ENCODE results near the gene EMC1. TPM values are rescaled to one million over a fixed set of nuclear protein-coding genes. Genes with fewer than 3 reads are reported as not detected.

Gene EMC1
- total RNA-seq, 1 experiment from 2014 or later: 60.0 TPM

DNA sequence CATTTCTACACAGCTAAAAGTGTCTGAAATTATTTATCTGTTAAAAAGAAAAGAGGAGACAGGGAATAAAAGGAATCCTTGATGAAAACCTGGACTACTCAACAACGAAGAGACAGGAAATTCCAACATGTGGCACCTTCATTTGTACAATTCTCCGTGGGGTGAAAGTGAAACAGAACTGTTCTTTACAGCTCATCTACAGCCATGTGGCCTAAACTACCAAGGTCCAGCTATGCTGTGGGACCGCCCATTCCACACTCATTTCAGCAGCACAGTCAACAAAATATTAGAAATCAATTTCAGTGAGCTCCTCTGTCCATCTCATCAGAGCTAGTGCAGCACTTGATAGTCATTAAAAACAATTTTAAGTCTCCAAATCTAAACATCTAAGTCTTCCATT is 85.3 kb downstream of the EMC1 start:
- no peak overlapping the region for H3K4ac ChIP-seq (ENCODE audit: low read depth, low read length)
- H3K9ac ChIP-seq (ENCODE audit: extremely low read depth, insufficient read length, low read length): no peak overlapping the region
- no peaks in the 10 kb centered on the region for H3K23me2 ChIP-seq (ENCODE audit: insufficient read length, low read depth, low read length, poor library complexity, severe bottlenecking)
- H3K79me2 ChIP-seq (ENCODE audit: insufficient read depth, low read length): no peaks in the 10 kb centered on the region
- no peak overlapping the region for H3T11ph ChIP-seq (ENCODE audit: low read length)
- H2BK5ac ChIP-seq (ENCODE audit: insufficient read length, low read length): no peak overlapping the region
- H4K91ac ChIP-seq (ENCODE audit: insufficient read length, low read depth, low read length): no peak overlapping the region
- no peaks in the 10 kb centered on the region for H3K79me1 ChIP-seq (ENCODE audit: insufficient read depth, low read depth, low read length, poor library complexity, severe bottlenecking)
- WGBS (ENCODE audit: extremely low coverage, insufficient read length, low lambda C conversion rate): no CpG with 5 or more reads among the region's 3 CpGs
- H3K27me3 ChIP-seq (ENCODE audit: insufficient read depth, low read length): no peaks in the 10 kb centered on the region
- H2AK5ac ChIP-seq (ENCODE audit: insufficient read length, low read length): no peak overlapping the region
- no peak overlapping the region for H3K18ac ChIP-seq (ENCODE audit: insufficient read length, low read depth, low read length)
- H3K27ac Mint-ChIP-seq: no peak overlapping the region
- no peaks in the 10 kb centered on the region for H3K9me3 ChIP-seq (ENCODE audit: control insufficient read depth, low read depth, low read length)
- H3K36me3 Mint-ChIP-seq (ENCODE audit: insufficient read depth in 1 of 3, low read depth in 3 of 3): peaks cover 63 to 99% (median 97%) of the 10 kb centered on the region in 3 experiments
- no peak overlapping the region for H3K23ac ChIP-seq (ENCODE audit: insufficient read length, low read depth, low read length)
- TF ChIP-seq CTCF (conservative IDR thresholded peaks at IDR 0.05): no peak
- no peak for DNase-seq
- H3K4me3 Mint-ChIP-seq: no peak overlapping the region
- no peak overlapping the region for H2BK15ac ChIP-seq (ENCODE audit: low read depth, low read length)
- no peak overlapping the region for H4K5ac ChIP-seq (ENCODE audit: insufficient read length, low read depth, low read length)
- no peak overlapping the region for H2BK12ac ChIP-seq (ENCODE audit: insufficient read length, low read depth, low read length)
- no peak overlapping the region for H2AFZ ChIP-seq (ENCODE audit: low read length)
- H4K8ac ChIP-seq (replicated peaks; ENCODE audit: insufficient read length, low read depth, low read length): no peak overlapping the region
- no peaks in the 10 kb centered on the region for H4K20me1 ChIP-seq (ENCODE audit: control insufficient read depth, insufficient read depth, insufficient read length)
- H3K27ac ChIP-seq (ENCODE audit: insufficient read length, low read depth, low read length): no peak overlapping the region
- H3K4me1 ChIP-seq (ENCODE audit: insufficient read depth, low read length): no peaks in the 10 kb centered on the region
- H3K14ac ChIP-seq (ENCODE audit: insufficient read depth, low read length): no peak overlapping the region
- no peaks in the 10 kb centered on the region for H3K27me3 Mint-ChIP-seq (ENCODE audit: low read depth)
- H3K56ac ChIP-seq (ENCODE audit: insufficient read length, low read depth, low read length): no peak overlapping the region
- H3K4me2 ChIP-seq (ENCODE audit: insufficient read depth, insufficient read length, low read length): no peak overlapping the region
- no peaks in the 10 kb centered on the region for H3K4me1 Mint-ChIP-seq
- no peak overlapping the region for H2BK120ac ChIP-seq (ENCODE audit: low read depth, low read length, poor library complexity, severe bottlenecking)
- no peak overlapping the region for H2BK20ac ChIP-seq (ENCODE audit: low read depth, low read length, poor library complexity, severe bottlenecking)
- H3K9me3 Mint-ChIP-seq: no peaks in the 10 kb centered on the region

Other genes with a start within 250 kb of the EMC1 start
- gene UBR4, start 41.3 kb downstream of the EMC1 start, total RNA-seq (2021): 118 and 131 TPM in 2 replicates
- gene MRTO4, start 281 bp upstream of the EMC1 start, total RNA-seq (2021): 78.3 and 79.1 TPM in 2 replicates
- 0.74 and 0.81 TPM in 2 replicates for gene AKR7A3, start 37.2 kb upstream of the EMC1 start, total RNA-seq (2021)
- gene AKR7A2, start 60.6 kb upstream of the EMC1 start, total RNA-seq (2021): 48.0 and 50.3 TPM in 2 replicates
- 22.5 TPM in 2 replicates for gene SLC66A1, start 60.8 kb upstream of the EMC1 start, total RNA-seq (2021)
- gene CAPZB, start 234.0 kb upstream of the EMC1 start, total RNA-seq (2021): 343 and 348 TPM in 2 replicates

Measured in H9 (cell line).